HG02943 (cell line): ENCODE results near the gene TUB.

ENCODE experiments used
- ATAC-seq: cut with Tn5 transposase; IDR thresholded peaks from one replicate; pipeline ENCODE4 v1.9.1; 2021; ENCODE audit warnings: mild to moderate bottlenecking, low read depth, moderate library complexity; ENCODE audit not compliant: unreplicated experiment

The TUB gene

GRCh38 chr11:8102296-8102915, 21.4 kb downstream of the TUB start:
- ATAC-seq: no peak

GRCh38 chr11:8102965-8103364, 22.0 kb downstream of the TUB start:
- ATAC-seq: no peak

GRCh38 chr11:8103909-8104308, 22.9 kb downstream of the TUB start:
- no peak for ATAC-seq

GRCh38 chr11:8105133-8105532, 24.1 kb downstream of the TUB start:
- no peak for ATAC-seq

- no peak for ATAC-seq
Observed at GRCh38 chr11:8105666-8106065, 24.7 kb downstream of the TUB start.

- no peak for ATAC-seq
Observed at GRCh38 chr11:8106679-8107078, 25.7 kb downstream of the TUB start.

- no peak for ATAC-seq
Observed at GRCh38 chr11:8107642-8108041, 26.6 kb downstream of the TUB start.

GRCh38 chr11:8108421-8108820, 27.4 kb downstream of the TUB start:
- no peak for ATAC-seq

- no peak for ATAC-seq
Observed at GRCh38 chr11:8109675-8110074, 28.7 kb downstream of the TUB start.

- no peak for ATAC-seq
Observed at GRCh38 chr11:8110396-8110795, 29.4 kb downstream of the TUB start.

GRCh38 chr11:8111636-8112035, 30.6 kb downstream of the TUB start:
- ATAC-seq: no peak

- no peak for ATAC-seq
Observed at GRCh38 chr11:8122173-8122764, 41.3 kb downstream of the TUB start.

GRCh38 chr11:8126649-8127289, 45.8 kb downstream of the TUB start:
- no peak for ATAC-seq

GRCh38 chr11:8127447-8127846, 46.4 kb downstream of the TUB start:
- ATAC-seq: no peak

GRCh38 chr11:8138526-8138925, 57.5 kb downstream of the TUB start:
- no peak for ATAC-seq

GRCh38 chr11:8149726-8150125, 68.7 kb downstream of the TUB start:
- no peak for ATAC-seq
